HG03520 (cell line): ENCODE data around the gene CHL1.

ENCODE experiments used
- ATAC-seq: cut with Tn5 transposase; IDR thresholded peaks from one replicate; pipeline ENCODE4 v1.9.1; 2021; ENCODE audit warnings: mild to moderate bottlenecking, moderate library complexity; ENCODE audit not compliant: unreplicated experiment

CHL1 gene

DNA sequence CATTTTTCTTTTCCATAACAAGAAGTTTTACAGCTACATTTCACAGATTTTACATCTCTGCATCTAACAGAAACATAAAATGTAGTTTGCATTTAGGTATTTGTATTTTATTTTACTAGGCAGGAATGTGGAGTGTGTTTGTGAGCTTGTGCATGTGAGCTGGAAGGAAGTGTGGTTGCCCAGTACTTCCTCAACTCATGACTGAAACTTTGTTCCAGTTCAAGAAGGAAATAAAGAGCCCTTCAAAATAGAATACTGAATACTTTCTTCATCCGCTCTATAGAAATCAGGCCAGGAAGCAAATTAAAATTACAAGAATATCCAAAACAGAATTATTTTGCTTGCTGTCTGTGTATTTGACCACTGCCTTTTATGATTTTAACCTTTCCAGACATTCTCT lies 81.3 kb downstream of the CHL1 start:
- ATAC-seq: no peak

DNA sequence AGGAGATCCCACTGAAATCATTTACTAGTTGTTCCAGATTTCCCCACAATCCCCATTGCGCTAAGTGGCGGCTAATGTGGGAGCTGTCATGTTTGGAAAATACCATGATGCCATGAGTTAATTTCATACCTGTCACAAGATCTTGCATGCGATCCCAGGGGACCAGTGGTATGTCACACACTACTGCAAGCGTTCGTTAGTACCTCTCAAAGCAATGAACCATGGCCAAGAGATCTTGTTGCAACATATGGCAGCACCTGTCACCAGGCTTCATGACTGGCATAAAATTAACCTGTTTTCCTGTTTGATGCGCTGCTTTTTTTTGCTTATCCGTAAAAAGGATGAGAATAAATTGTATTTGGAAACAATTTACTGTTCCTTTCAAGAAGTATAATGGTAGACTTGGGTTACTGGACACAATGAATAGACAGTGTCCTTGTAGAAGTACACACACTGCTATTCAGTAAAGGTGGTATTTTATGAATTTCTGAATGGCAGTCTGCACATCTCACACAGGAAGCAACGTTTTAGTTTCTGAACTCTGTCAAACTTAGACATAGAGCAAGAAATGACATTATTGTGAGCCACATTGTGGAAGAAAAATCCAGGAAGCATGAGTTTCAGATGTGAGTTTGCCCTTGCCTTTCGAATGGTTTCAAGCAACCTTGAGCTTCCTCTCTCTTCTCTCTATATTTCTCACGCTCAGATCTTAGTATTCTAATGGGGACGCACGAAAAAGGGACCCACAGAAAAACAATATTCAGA lies 81.9 kb downstream of the CHL1 start:
- ATAC-seq: peak; percentile 70

GRCh38 chr3:279325-279724 lies 82.8 kb downstream of the CHL1 start:
- no peak for ATAC-seq

GRCh38 chr3:280681-281080 lies 84.1 kb downstream of the CHL1 start:
- ATAC-seq: no peak

DNA sequence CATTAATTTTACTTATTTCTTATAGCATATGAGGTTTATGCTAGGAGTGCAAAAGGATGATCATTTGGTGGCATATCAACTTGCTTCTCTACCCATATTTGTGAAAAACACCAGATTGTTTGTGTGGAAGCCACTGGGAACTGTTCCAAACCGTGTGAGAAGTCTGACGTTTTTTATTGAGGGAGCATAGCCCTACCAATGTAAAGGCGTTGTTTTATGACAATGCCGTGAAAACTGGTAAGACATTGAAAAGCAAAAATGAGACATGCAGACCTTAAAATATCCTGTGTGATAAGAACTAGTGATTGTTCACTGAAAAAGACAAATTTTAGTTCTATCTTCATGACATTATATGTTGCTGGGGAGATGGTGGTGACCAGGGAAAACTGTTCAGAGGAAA lies 87.8 kb downstream of the CHL1 start:
- ATAC-seq: no peak

DNA sequence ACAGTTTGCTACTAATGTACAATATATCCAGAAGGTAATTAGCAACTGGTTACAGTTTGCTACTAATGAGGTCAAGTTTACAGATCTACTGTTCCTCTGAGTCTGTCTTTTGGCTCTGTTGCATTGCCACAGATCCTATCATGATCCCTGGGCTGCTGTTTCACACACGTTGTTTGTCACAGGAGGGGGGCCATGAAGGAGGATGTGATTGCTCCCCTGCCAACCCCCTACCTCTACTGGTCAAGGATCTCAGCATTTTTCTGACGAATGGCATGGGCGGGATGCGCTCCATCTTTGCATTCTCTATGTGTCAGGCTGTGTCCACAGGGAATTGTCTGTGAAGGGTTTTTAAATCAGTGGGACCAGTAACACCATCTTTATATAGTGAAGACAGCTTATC lies 91.9 kb downstream of the CHL1 start:
- no peak for ATAC-seq

- no peak for ATAC-seq
These were observed 94.5 kb downstream of the CHL1 start for GRCh38 chr3:291028-291427.

DNA sequence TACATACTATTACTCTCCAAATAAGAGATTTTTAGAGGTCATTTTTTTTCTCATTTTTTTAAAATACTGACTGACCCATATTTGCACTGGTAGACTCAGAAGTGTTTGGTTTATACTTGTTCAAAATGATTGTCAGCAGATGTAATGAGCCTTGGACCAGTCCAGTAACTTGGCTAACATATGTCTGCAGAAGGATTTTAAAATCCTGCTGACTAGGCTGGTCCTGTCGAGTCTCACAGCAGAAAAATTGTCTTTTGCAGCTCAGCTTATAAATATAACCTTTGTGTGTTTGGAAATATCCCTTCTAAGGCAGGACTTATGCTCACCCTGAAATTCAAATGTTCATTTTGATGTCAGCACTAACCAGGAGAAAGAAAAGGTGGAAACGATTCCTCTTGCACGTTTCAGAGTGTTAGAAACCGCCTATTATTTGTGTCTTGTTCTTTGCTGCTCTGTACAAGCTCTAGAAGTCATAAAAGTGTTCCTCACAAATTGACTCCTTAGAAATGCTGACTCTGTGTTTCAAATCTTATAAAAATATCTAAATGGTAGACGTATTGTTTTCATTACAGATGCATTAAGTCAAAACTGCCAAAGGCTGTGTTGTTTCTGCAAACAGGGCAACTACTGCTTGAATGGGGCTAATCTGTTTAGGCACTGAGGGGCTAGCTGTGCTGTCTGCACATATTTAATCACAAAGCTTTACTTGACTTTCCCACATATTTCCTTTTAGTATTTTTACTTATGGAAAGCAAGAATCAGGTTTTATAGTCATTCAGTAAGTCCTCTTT lies 95.3 kb downstream of the CHL1 start:
- no peak for ATAC-seq

- no peak for ATAC-seq
These were observed 97.5 kb downstream of the CHL1 start for GRCh38 chr3:294096-294495.

DNA sequence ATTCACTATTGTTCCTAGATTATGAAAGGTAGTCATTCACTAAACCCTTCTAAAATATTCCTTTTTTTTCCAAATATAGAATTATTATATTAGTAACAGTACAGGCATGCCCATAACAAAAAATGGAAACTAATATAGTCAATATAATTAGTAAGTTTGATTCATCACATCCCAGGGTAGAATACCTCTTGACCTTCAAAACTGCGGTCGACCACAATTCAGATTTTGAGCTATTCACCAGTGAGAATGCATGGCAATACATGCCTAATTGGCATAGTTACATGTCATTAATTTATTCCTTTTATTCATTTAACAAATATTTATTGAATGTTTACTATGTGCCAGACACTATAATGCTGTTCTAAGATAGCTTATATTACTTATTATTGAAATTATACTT lies 98.0 kb downstream of the CHL1 start:
- no peak for ATAC-seq

DNA sequence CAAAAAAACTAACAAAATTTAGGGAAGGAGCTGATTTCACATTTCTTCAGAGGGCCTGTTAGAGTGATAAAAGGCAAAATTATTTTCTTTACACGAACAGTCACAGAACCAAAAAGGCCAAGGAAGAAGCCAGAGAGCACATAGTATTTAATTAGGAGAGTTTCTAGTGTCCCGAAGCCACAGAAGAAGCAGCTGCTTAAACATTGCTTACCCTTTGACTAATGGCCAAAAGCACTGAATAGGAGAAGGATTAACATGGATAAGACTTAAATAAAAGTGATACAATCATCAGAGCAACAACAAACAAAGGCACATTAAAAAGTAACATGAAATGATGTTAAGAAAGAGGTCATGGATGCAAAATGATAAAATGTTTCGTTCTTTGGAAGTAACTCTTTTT lies 98.6 kb downstream of the CHL1 start:
- ATAC-seq: no peak

GRCh38 chr3:297585-297984 lies 101.0 kb downstream of the CHL1 start:
- no peak for ATAC-seq

DNA sequence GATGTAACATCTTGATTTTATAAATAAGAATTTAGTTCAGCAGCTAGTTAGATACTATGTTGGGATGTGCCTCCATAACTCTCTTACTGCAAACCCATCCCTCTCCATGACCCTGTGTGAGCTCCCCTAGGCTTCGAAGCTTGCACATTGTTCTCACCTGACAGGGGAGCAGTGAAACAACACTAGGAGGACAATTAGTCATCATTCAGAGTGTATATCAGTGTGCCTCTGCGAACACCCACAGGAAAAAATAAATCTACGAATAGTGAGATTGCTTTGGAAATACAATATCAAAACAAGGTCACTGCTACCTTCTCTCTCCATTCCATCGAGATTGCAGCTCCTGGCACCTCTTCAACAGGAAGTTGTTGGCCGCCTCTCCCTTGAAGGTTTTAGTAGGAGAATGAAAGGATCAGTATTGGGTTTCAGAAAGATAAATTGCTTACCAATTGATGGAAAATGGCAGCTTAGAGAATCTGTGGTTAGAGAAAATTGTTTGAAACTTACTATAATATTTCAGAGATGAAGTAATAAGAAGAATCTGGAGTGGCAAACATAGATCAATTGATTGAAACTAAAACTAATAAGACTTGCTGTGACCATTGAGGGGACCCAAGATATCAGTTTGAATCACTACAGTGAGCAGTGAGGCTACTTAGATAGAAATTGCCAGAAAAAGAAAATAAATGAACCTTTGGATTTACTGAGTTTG lies 103.2 kb downstream of the CHL1 start:
- no peak for ATAC-seq

DNA sequence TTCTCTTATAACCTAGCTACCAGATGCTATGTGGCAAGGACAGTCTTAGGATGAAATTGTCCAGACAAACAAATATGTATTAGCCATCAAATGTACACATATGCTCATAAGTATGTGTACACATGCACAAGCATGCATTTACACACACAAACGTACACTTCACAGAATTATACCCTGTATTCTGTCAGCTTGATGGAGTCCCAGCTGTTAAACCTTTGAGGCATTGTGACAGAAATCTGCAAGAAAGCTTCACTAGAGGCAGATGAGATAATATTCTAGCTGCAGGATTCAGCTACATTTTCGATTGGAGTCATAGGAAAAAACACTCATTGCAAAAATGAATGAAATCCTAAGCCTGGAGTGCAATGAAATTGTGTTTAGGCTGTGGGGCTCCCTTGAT lies 110.6 kb downstream of the CHL1 start:
- ATAC-seq: no peak

GRCh38 chr3:308597-309321 lies 112.2 kb downstream of the CHL1 start:
- ATAC-seq: no peak

DNA sequence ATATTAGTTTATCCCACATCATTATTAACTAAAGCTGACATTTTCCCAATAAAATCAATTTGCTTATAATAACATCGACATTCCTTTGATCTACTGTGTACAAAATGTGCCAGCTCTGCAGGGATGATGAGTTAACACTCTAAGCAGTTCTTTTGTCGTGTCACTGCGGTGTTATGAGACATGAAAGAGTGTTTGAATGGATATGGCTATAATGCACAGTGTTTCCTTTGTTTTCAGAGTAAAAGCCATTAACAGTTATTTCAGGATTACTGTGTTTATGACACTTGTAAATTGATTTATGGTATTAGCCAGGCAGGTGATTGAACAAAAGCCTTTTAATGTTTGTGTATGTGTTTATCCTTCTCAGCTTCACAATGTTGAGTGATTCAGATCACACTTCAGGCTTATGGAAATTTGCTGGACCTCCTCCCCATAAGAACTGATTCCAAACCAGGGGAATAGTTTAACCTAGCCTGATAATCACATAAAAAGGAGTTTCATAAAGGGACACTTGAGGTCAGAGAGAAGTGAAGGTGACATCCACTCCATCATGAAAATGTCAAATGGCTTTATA lies 115.7 kb downstream of the CHL1 start:
- ATAC-seq: no peak

DNA sequence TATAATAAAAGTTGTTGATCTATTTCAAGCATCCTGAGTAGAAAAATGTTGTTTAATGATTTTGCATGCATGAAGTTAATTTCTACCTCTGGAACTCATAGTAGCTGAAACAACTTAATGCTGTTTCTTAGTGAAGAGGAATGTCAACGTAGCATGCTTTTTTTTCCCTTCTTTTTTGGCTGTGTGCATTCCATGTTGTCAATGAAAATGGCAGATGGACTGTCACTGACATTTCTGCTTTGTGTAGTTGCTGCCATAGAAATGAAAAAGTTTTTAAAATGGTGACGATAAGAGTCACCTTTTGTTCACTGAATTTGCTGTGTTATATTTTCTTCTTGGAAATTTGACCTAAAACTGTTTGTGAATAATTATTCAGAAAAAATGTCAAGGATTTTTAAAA lies 116.3 kb downstream of the CHL1 start:
- ATAC-seq: no peak

DNA sequence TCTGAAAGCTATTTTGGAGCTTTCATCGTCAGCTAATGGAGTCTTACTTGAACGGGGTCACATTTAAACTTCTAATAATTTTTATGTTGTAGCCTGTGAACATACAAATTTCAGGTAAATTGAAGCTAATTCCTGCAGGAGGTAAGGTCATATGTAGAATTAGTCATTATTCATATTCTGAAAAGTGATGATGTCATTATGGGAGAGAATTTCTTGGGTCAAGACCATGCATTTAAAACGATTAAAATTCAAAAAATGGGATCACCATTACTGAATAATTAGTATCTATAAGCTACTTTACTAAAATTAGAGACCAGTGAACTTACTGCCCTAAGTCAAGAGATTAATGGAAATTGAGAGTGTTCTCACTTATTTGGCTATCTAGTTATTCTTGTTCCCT lies 120.4 kb downstream of the CHL1 start:
- ATAC-seq: no peak

GRCh38 chr3:318903-319302 lies 122.3 kb downstream of the CHL1 start:
- no peak for ATAC-seq

DNA sequence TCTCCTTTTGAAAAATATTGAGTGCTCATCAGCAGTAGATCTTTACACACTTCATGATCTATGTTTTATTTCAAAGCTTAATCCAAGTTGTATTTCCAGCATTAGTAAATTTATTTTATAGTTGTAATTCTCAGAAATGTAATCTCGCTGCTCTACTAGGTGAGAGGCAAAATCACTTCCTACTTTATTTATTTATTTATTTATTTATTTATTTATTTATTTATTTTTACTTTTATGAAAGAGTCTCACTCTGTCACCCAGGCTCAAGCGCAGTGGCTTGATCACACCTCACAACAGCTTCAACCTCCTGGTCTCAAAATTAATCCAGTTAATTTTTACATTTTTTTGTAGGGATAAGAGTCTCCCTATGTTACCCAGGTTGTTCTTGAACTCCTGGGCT lies 127.9 kb downstream of the CHL1 start:
- ATAC-seq: no peak

DNA sequence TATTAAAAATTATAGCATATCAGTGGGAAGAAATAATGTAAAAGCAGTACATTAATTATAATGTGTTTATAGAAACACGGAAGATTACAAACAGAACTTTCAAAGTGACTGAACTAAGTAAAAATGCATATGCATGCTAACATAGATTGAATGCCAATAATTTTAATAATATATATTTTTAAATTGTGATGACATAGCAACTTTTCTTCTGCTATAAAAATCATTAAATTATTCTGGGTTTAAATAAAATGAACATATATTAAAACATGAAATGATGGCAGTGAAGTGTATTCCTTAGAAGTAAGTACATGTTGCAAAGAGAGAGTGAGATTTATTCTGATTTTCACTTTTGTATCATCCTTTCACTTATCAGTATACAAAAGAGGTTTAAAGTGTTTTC lies 128.9 kb downstream of the CHL1 start:
- no peak for ATAC-seq
